Thyroid gland (tissue), 4 donors: ENCODE results near the gene SPACDR.

ENCODE experiments used
- POLR2A ChIP-seq, 2 donors: fragments of 450-650 bp; IDR thresholded peaks; one replicate each; pipeline ENCODE4 v1.6.1; 2017; ENCODE audit warnings: antibody characterized with exemption in 2 of 2, mild to moderate bottlenecking in 2 of 2, moderate library complexity in 1 of 2
- TF ChIP-seq, protein P1 (sequence below), 6 experiments: fragments of 200-600 bp in 3 of 6; fragments of 450-650 bp in 3 of 6; sonication (generic) in 3 of 6; IDR thresholded peaks; one replicate each; pipeline ENCODE4 v1.5.1; 2016 to 2019; ENCODE audit warnings: antibody characterized with exemption in 6 of 6, mild to moderate bottlenecking in 2 of 6, inconsistent platforms in 1 of 6, moderate library complexity in 1 of 6

DNA sequence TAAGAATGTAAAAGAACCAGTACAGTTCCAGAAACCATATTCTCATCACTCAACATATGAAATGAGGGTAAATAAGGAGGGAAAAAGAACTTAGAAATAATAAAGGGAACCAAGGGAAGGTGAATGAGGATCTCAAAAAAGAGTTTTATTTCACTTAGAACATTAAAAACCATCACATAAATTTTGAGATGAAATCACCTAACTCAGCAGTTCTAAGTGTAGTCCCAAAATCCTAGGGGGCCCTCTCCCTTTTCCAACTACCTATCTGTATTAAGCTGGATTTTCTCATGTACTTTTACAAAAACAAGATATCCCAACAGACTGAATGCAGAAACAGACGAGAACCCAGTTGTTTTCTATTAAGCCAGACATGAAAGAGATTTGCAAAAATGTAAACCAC lies 38.7 kb downstream of the SPACDR start:
- TF ChIP-seq, protein P1, sequence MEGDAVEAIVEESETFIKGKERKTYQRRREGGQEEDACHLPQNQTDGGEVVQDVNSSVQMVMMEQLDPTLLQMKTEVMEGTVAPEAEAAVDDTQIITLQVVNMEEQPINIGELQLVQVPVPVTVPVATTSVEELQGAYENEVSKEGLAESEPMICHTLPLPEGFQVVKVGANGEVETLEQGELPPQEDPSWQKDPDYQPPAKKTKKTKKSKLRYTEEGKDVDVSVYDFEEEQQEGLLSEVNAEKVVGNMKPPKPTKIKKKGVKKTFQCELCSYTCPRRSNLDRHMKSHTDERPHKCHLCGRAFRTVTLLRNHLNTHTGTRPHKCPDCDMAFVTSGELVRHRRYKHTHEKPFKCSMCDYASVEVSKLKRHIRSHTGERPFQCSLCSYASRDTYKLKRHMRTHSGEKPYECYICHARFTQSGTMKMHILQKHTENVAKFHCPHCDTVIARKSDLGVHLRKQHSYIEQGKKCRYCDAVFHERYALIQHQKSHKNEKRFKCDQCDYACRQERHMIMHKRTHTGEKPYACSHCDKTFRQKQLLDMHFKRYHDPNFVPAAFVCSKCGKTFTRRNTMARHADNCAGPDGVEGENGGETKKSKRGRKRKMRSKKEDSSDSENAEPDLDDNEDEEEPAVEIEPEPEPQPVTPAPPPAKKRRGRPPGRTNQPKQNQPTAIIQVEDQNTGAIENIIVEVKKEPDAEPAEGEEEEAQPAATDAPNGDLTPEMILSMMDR (IDR thresholded peaks at IDR 0.05) = no peak
- no peak for TF ChIP-seq POLR2A (IDR thresholded peaks at IDR 0.05)
